Activated CD4-positive, alpha-beta T cell treated with anti-CD3 and anti-CD28 coated beads for 36 hours (primary cell): ENCODE data around the gene PRKCE. TPM values are rescaled to one million over a fixed set of nuclear protein-coding genes. Genes with fewer than 3 reads are reported as not detected.

ENCODE experiments used
- ATAC-seq: fragments of 200-7000 bp; cut with Tn5 transposase; one replicate; pipeline ENCODE4 v1.10.0; 2021; ENCODE audit warnings: mild to moderate bottlenecking, moderate library complexity
- CTCF ChIA-PET: fragments of 350-600 bp; sonication (Branson Sonifier 250); formaldehyde crosslinking; loops from one replicate; lab custom pipeline; 2021; ENCODE audit warnings: antibody characterized with exemption; lab: Charles Lee
- POLR2A ChIA-PET: fragments of 350-600 bp; sonication (Branson Sonifier 250); formaldehyde crosslinking; loops from one replicate; lab custom pipeline; 2021; ENCODE audit warnings: antibody characterized with exemption, inconsistent platforms; lab: Charles Lee
- DNase-seq: peaks from one replicate; pipeline ENCODE4 v3.0.0-alpha.2; 2020
- H3K27ac Mint-ChIP-seq: one replicate; pipeline ENCODE4 v1.8.0; 2021; ENCODE audit warnings: mixed read lengths
- H3K27me3 Mint-ChIP-seq: one replicate; pipeline ENCODE4 v1.8.0; 2021; ENCODE audit warnings: mixed read lengths
- H3K36me3 Mint-ChIP-seq: one replicate; pipeline ENCODE4 v1.8.0; 2021; ENCODE audit warnings: low read depth, mixed read lengths
- H3K4me1 Mint-ChIP-seq: one replicate; pipeline ENCODE4 v1.8.0; 2021; ENCODE audit warnings: mixed read lengths
- H3K4me3 Mint-ChIP-seq: one replicate; pipeline ENCODE4 v1.8.0; 2021; ENCODE audit warnings: mild to moderate bottlenecking, moderate library complexity, mixed read lengths
- H3K9me3 Mint-ChIP-seq: one replicate; pipeline ENCODE4 v1.8.0; 2021; ENCODE audit warnings: low read depth, mixed read lengths
- intact Hi-C, 2 experiments: fragments of 100-400 bp; cut with DNase I in 1 of 2; cut with micrococcal nuclease in 1 of 2; formaldehyde crosslinking; loops; one replicate each; pipeline versions ENCODE4 v1.14.2 to v1.15.1; 2022 to 2024; cut with DNase I, micrococcal nuclease
- total RNA-seq, 2 experiments: library from RNA; stranded (reverse); gene quantifications; one replicate each; pipeline ENCODE4 v1.2.3, GENCODE V29; 2021

PRKCE gene
- total RNA-seq, 2 experiments from 2014 or later: 9.0 to 13.2 TPM

DNA sequence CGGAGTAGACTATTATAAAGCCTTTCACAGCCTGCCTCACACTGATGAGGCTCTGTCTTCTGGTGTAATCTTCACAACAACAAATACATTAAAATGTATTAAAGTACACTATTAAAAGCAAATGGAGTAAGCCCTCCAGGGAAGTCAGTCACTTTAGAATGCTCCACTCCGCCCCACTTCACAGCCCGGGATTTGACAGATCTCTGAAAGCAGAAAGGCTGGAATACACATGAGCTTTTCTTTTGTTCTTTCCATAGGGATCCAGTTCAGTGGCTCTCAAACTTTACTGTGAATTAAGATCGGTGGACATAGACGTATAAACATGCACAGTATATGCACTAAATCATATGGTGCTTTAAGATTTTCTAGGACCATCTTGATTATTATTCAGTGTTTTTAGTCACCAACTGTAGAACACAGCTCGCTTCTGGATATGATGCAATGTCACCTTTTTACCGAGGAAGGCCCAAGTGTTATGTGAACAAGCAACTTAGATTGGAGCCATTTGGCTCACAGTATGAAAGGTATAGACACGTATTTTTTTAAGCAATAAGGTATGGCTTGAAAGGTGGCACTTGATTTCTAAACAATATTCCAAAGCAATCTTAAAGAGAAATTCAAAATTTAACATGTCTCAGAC is 151.1 kb downstream of the PRKCE start:
- CTCF ChIA-PET: no interaction called here
- intact Hi-C loops: no loop called here

DNA sequence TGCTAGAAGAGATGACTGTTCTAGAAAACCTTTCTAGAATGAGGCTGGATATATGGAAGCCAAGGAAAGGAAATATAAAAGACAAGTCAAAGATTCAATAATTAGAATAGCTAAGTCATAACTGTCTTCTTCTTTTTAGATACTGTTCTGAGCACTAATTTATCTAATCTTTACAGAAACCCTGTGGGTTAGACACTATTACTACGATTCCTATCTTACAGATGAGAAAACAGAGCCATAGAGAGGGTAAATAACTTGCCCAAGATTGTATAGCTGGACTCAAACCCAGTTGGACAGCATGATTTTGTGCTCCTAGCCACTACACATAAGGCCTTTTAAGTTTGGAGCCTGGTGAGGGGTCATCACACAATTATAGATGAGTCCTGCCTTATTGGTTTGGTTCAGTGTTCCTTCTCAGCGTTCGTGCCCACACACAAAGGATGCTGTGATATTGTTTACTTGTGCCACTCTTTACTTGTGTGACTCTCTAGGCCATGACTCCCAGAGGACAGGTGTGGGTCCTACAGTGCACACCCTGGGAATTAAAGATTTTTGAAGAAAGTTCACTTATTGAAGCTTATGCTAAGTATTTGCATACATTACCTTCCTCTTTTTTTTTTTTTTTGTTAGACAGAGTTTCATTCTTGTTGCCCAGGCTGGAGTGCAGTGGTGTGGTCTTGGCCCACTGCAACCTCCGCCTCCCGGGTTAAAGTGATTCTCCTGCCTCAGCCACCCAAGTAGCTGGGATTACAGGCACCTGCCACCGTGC is 153.7 kb downstream of the PRKCE start:
- Mint-ChIP-seq H3K9me3 (no peaks in the 10 kb centered on the region), H3K4me3 (no peak overlapping the region)
- CTCF ChIA-PET: interaction anchor here (0.6 to 1.2 kb wide), 3 partner anchors 10 to 45 kb away, joined by 3 to 5 read pairs (median 4); no protein-coding TSS in a partner anchor

More for the DNA sequence above, 151.1 kb downstream of the PRKCE start:
- Mint-ChIP-seq H3K9me3 (no peaks in the 10 kb centered on the region), H3K27ac (no peak overlapping the region), H3K36me3 (no peaks in the 10 kb centered on the region), H3K4me3 (no peak overlapping the region), H3K27me3 (no peaks in the 10 kb centered on the region), H3K4me1 (no peaks in the 10 kb centered on the region)
- ATAC-seq: no peak
- no peak for DNase-seq
- POLR2A ChIA-PET: no interaction called here

DNA sequence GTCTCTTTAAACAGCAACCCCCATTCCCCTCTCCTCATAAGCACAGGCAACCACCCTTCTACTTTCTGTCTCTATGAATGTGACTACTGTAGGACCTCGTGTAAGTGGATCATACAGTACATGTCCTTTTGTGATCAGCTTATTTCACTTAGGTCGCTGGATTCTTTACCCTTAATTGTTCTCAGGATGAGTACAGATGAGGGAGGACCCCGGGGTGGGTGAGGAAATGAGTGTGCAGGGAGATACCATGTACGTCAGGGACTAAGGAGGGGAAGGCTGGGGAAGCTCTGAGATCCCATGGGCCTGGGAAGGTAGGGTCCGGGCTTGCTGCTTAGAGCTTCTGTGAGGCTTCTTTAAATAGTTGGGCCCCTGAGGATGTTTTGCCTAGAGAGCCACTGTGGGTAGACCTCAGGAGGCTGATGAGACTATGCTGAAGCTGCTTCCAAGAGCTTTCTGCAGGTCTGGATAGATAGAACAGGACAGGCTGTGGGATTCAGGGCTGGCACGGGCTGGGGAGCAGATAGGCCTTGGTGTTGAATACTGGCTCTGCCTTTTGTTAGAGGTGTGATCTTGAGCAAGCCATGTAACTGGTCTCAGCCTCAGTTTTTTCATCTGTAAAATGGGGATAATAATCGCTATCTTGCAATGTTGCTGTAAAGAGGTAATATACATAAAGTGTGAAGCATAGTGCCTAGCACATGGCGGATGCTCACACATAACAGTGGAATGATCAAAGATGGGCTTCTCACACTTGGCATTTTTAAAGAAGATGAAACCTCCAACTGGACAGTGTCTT is 155.3 kb downstream of the PRKCE start:
- ChIA-PET POLR2A (no interaction called here), CTCF (interaction anchor here (0.6 to 1.1 kb wide), 2 partner anchors 17 to 951 kb away, joined by 3 read pairs; no protein-coding TSS in a partner anchor)
- no peak overlapping the region for H3K27ac Mint-ChIP-seq
- H3K4me3 Mint-ChIP-seq: no peak overlapping the region
- no peaks in the 10 kb centered on the region for H3K4me1 Mint-ChIP-seq
- no peaks in the 10 kb centered on the region for H3K27me3 Mint-ChIP-seq
- intact Hi-C loops: no loop called here
- H3K36me3 Mint-ChIP-seq: no peaks in the 10 kb centered on the region
- peak; percentile 53 for ATAC-seq
- DNase-seq: no peak
- H3K9me3 Mint-ChIP-seq: no peaks in the 10 kb centered on the region

More for the DNA sequence above, 153.7 kb downstream of the PRKCE start:
- POLR2A ChIA-PET: no interaction called here
- ATAC-seq (no peak), DNase-seq (no peak)
- Mint-ChIP-seq H3K36me3 (no peaks in the 10 kb centered on the region), H3K27me3 (no peaks in the 10 kb centered on the region), H3K27ac (no peak overlapping the region), H3K4me1 (no peaks in the 10 kb centered on the region)
- intact Hi-C loops: no loop called here

- Mint-ChIP-seq H3K27me3 (no peaks in the 10 kb centered on the region), H3K4me3 (no peak overlapping the region), H3K27ac (no peak overlapping the region), H3K4me1 (no peaks in the 10 kb centered on the region), H3K9me3 (no peaks in the 10 kb centered on the region), H3K36me3 (no peaks in the 10 kb centered on the region)
- intact Hi-C loops: no loop called here
- DNase-seq (no peak), ATAC-seq (no peak)
- CTCF ChIA-PET: interaction anchor here (0.7 kb wide), 1 partner anchor 103 kb away, joined by 3 read pairs; no protein-coding TSS in a partner anchor
- POLR2A ChIA-PET: no interaction called here
These were observed 156.9 kb downstream of the PRKCE start for GRCh38 chr2:45808294-45808800.

GRCh38 chr2:45809205-45809604 is 157.7 kb downstream of the PRKCE start:
- intact Hi-C loops: no loop called here
- POLR2A ChIA-PET: no interaction called here
- H3K4me3 Mint-ChIP-seq: no peak overlapping the region

DNA sequence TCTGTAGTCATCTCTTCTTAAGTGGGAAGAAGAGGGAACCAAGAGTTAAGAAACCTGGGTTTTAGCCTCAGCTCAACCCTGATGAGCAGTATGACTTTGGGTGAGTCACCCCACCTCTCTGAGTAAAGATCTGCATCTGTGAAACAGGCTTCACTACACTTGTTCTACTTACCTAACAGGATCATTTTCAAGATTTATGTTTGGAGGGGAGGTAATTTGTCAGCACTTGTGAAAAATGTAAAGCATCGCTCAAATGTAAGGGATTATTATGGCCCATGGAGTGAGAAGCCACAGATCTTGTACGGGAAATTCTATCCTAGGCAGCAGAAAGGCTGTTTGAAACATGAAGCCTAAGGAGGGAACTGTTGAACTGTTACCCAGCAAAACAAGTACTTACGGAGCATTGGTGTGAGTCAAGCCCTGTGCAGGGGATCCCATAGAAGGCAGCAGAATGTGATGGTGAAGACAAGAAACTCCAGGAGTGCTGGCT is 160.6 kb downstream of the PRKCE start:
- ATAC-seq (peak; percentile 71), DNase-seq (no peak)
- Mint-ChIP-seq H3K4me3 (no peak overlapping the region), H3K27ac (no peak overlapping the region), H3K4me1 (no peaks in the 10 kb centered on the region), H3K27me3 (no peaks in the 10 kb centered on the region), H3K9me3 (no peaks in the 10 kb centered on the region), H3K36me3 (no peaks in the 10 kb centered on the region)
- ChIA-PET CTCF (no interaction called here), POLR2A (no interaction called here)
- intact Hi-C loops: loop anchor here in 1 of 2 experiments (10.0 kb wide), 1 partner anchor 1253 kb away; no protein-coding TSS in a partner anchor

More at GRCh38 chr2:45809205-45809604, 157.7 kb downstream of the PRKCE start:
- DNase-seq: no peak
- Mint-ChIP-seq H3K9me3 (no peaks in the 10 kb centered on the region), H3K4me1 (no peaks in the 10 kb centered on the region), H3K27me3 (no peaks in the 10 kb centered on the region), H3K36me3 (no peaks in the 10 kb centered on the region), H3K27ac (no peak overlapping the region)
- ATAC-seq: no peak
- CTCF ChIA-PET: no interaction called here

DNA sequence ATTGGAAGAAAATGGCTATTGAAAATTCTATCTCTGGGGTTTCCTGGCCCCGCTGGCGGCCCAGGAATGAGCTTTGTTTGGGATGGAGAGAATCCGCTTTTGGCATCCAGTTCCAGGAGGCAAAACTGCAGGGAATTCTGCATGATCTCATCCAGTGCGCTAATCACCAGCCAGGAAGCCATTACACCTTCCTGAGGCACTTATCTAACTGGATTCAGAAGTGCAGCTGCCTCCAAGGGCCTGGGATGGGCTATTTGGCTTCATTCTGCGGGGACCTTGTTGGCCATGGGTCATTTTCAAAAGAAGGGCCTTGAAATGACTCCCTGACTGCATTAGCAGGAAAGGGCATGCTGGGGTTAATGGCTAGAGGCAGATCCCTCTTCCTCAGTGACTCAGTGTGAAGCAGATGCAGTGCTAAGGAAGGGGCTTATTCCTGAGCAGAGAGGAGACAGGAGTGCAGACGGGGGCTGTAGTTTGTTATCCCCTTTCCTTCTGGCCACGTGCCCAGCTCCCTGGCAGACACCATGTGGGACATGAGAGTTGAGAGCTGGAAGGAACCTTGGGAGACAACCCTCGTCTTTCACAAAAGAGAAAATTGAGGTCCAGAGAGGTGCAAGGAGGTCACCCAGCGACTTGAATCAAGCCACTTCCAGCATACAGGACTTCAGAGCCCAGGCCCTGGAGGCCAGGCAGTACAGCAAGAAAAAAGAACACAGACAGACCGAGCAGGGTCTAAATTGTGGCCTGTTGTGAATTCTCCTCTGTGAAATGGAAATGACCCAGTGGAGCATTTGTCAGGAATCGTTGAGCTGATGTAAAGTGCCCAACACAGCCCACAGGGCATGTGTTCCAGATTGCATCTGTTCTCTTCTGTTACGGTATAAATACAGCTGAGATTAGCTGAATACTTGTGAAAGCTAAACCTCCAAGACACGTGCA is 161.8 kb downstream of the PRKCE start:
- H3K4me3 Mint-ChIP-seq: no peak overlapping the region
- H3K36me3 Mint-ChIP-seq: no peaks in the 10 kb centered on the region
- intact Hi-C loops: loop anchor here in 1 of 2 experiments (10.0 kb wide), 1 partner anchor 1252 kb away; no protein-coding TSS in a partner anchor
- H3K9me3 Mint-ChIP-seq: no peaks in the 10 kb centered on the region
- H3K4me1 Mint-ChIP-seq: no peaks in the 10 kb centered on the region
- CTCF ChIA-PET: interaction anchor here (0.5 to 1.1 kb wide), 2 partner anchors 35 to 54 kb away, joined by 3 to 4 read pairs; no protein-coding TSS in a partner anchor
- POLR2A ChIA-PET: interaction anchor here (1.1 kb wide), 1 partner anchor 187 kb away, joined by 3 read pairs; no protein-coding TSS in a partner anchor
- no peak overlapping the region for H3K27ac Mint-ChIP-seq
- DNase-seq (no peak), ATAC-seq (no peak)
- no peaks in the 10 kb centered on the region for H3K27me3 Mint-ChIP-seq

DNA sequence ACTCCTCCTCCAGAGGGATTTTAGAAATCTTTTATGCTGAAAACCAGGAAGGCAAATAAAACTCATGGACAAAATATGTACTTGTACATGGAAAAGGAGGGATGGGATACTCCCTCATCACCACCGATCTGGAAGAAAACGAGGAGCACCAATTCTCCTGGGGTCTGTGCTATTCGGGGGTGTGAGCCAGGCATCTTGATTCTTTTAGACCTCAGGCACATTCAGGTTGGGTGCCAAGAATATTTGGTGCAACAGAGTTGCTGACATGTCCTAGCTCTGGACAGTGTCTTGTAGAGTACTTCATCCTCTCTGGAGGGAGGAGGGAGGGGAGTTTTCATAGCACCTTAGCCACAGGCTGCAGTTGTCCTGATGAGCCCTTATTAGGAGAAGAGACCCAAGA is 163.0 kb downstream of the PRKCE start:
- intact Hi-C loops: loop anchor here in 1 of 2 experiments (10.0 kb wide), 1 partner anchor 1250 kb away; no protein-coding TSS in a partner anchor
- no peaks in the 10 kb centered on the region for H3K4me1 Mint-ChIP-seq
- H3K27me3 Mint-ChIP-seq: no peaks in the 10 kb centered on the region
- ATAC-seq (no peak), DNase-seq (no peak)
- ChIA-PET POLR2A (no interaction called here), CTCF (interaction anchor here (0.6 to 1.6 kb wide), 2 partner anchors 9 to 894 kb away, joined by 3 to 4 read pairs; no protein-coding TSS in a partner anchor)
- no peaks in the 10 kb centered on the region for H3K36me3 Mint-ChIP-seq
- no peaks in the 10 kb centered on the region for H3K9me3 Mint-ChIP-seq
- no peak overlapping the region for H3K27ac Mint-ChIP-seq
- H3K4me3 Mint-ChIP-seq: no peak overlapping the region

GRCh38 chr2:45814951-45815621 is 163.6 kb downstream of the PRKCE start:
- Mint-ChIP-seq H3K27me3 (no peaks in the 10 kb centered on the region), H3K4me1 (peaks cover 3% of the 10 kb centered on the region), H3K36me3 (no peaks in the 10 kb centered on the region), H3K9me3 (no peaks in the 10 kb centered on the region), H3K27ac (no peak overlapping the region), H3K4me3 (no peak overlapping the region)
- ATAC-seq (no peak), DNase-seq (no peak)
- POLR2A ChIA-PET: no interaction called here
- intact Hi-C loops: loop anchor here in 1 of 2 experiments (10.0 kb wide), 1 partner anchor 1250 kb away; no protein-coding TSS in a partner anchor
- CTCF ChIA-PET: interaction anchor here (0.6 to 1.6 kb wide), 2 partner anchors 10 to 895 kb away, joined by 3 to 4 read pairs; no protein-coding TSS in a partner anchor
